Measurements from ENCODE around the gene EPHA3.

EPHA3 gene

GRCh38 chr3:89467898-89468363 is 360.5 kb downstream of the EPHA3 start:
- no peak for DNase-seq

GRCh38 chr3:89472101-89472500 is 364.7 kb downstream of the EPHA3 start:
- no peak for DNase-seq

GRCh38 chr3:89474333-89475130 is 367.1 kb downstream of the EPHA3 start:
- DNase-seq: no peak

GRCh38 chr3:89488800-89489580 is 381.6 kb downstream of the EPHA3 start:
- no peak for DNase-seq

- no peak for DNase-seq
Observed at GRCh38 chr3:89490129-89490528, 382.7 kb downstream of the EPHA3 start.

- no peak for DNase-seq
Observed at GRCh38 chr3:89494734-89495133, 387.3 kb downstream of the EPHA3 start.

GRCh38 chr3:89503891-89504391 is 396.5 kb downstream of the EPHA3 start:
- no peak for DNase-seq

- no peak for DNase-seq
Observed at GRCh38 chr3:89504432-89504831, 397.0 kb downstream of the EPHA3 start.

GRCh38 chr3:89506462-89507103 is 399.2 kb downstream of the EPHA3 start:
- no peak for DNase-seq

GRCh38 chr3:89521328-89521727 is 413.9 kb downstream of the EPHA3 start:
- peak; percentile 25 for DNase-seq

GRCh38 chr3:89522155-89522554 is 414.7 kb downstream of the EPHA3 start:
- no peak for DNase-seq

GRCh38 chr3:89525609-89526008 is 418.2 kb downstream of the EPHA3 start:
- no peak for DNase-seq

GRCh38 chr3:89527736-89528305 is 420.4 kb downstream of the EPHA3 start:
- peak; percentile 18 for DNase-seq
